Measurements from ENCODE around the gene MBTD1.

DNA sequence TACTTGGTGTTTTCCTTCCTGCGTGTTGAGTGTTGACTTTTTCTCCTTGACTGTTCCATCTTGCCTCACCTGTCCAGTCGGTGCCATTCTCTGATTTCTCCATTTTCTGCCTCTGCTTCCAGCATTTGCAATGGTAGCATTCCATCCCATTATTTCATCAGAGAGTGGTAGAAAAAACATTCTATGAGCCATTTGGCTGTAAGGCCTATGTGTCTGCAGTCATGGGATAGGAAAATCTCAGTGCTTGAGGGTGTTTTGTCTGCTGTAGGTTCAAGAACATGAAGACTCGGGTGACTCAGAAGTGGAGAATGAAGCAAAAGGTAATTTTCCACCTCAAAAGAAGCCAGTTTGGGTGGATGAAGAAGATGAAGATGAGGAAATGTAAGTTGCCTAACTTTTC lies 3.2 kb upstream of the MBTD1 start:
- TF ChIP-seq CTCF (IDR thresholded peaks at IDR 0.05) (no peak), POLR2A (IDR thresholded peaks at IDR 0.05) (no peak)
